Muscle layer of colon (tissue), 2 donors: ENCODE results near the gene TIMM8A.

Experiments
- H3K27ac ChIP-seq: one replicate; pipeline ENCODE4 v1.7.0; 2013; ENCODE audit warnings: low read depth, mild to moderate bottlenecking, low read length, moderate library complexity
- H3K27me3 ChIP-seq, 2 donors: one replicate each; pipeline ENCODE4 v1.7.0; 2013; ENCODE audit warnings: low read length in 2 of 2, mild to moderate bottlenecking in 2 of 2; ENCODE audit not compliant: insufficient read depth in 2 of 2, control insufficient read depth in 1 of 2
- H3K36me3 ChIP-seq: one replicate; pipeline ENCODE4 v1.7.0; 2013; ENCODE audit warnings: mild to moderate bottlenecking, low read length; ENCODE audit not compliant: insufficient read depth
- H3K4me1 ChIP-seq: one replicate; pipeline ENCODE4 v1.7.0; 2013; ENCODE audit warnings: mild to moderate bottlenecking, low read length; ENCODE audit not compliant: insufficient read depth
- H3K4me3 ChIP-seq, 2 donors: one replicate each; pipeline ENCODE4 v1.7.0; 2013; ENCODE audit warnings: low read length in 2 of 2, low read depth in 1 of 2, mild to moderate bottlenecking in 1 of 2, moderate library complexity in 1 of 2
- H3K9ac ChIP-seq: one replicate; pipeline ENCODE4 v1.7.0; 2013; ENCODE audit warnings: low read length
- H3K9me3 ChIP-seq: one replicate; pipeline ENCODE4 v1.7.0; 2013; ENCODE audit warnings: mild to moderate bottlenecking, low read length
- donor health status: abdominal sarcoma.
- donor health status: Adenocarcinoma of cecum.

TIMM8A gene

DNA sequence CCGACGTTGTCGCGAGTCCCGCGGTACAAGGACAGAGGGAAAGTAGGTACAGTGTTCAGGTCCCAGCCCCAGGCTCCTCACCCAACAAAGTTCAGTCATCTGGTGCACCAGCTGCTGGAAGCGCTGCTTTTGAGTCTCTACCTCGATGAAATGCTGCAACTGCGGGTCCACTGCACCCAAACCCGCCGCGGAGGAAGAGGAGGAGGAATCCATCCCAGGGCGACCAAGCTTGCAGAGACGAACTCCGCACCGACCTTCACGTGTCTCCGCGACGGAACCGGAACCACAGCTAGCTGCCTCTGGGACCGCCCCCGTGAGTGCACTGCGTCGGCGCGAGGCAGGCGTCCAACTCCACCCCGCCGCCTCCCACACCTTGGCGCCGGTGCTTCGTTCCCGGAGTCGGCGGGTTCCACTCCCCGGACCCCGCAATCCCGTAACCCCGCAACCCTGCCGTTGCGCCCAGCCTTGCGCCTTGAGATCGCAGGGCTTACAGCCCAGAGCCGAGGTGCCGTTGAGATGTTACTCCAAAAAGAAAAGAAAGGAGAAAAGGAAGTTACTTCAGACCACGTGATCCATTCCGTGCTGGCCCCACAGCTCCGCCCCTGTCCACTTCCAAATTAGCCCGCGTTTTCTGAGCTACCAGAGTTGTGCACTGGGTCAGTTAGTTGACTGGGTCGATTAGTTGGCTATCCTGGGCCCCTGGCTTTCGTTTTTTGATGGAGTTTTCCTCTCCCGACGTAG is at the start of gene TIMM8A:
TSS of gene TIMM8A (minus strand) at position 291 of the 741 bp plus-strand sequence. CDS start at position 213, 78 bp downstream.
- H3K4me1 ChIP-seq, result no peaks in the 10 kb centered on the region
- peak within 1 kb of the TSS; percentile 51 to 62 for H3K4me3 ChIP-seq
- peak within 1 kb of the TSS; percentile 19 for H3K9ac ChIP-seq
- H3K36me3 ChIP-seq, result no peaks in the 10 kb centered on the region
- no peaks in the 10 kb centered on the region for H3K9me3 ChIP-seq
- peaks cover 0 to 3% of the 10 kb centered on the region in 2 donors for H3K27me3 ChIP-seq
- H3K27ac ChIP-seq, result peak within 1 kb of the TSS; percentile 79

DNA sequence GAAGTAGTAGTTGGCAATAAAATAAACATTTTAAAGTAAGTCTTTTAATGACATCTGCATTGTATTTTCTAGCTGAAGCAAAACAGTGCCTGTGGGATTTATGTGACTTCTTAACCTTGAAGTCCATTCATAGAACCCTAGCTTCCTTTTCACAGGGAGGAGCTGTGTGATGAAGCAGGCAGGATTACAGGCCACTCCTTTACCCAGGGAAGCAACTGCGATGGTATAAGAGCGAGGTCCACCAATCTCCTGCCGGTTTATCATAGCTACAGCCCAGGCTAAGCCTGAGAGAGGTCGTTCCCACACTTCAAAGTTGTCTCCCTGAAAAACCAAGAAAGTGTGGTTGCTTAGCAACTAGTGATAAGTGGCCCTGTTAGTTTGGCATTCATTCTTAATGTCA is 49.2 kb upstream of the TIMM8A start:
- Histone ChIP-seq H3K27me3 (no peaks in the 10 kb centered on the region), H3K4me1 (no peaks in the 10 kb centered on the region), H3K9me3 (no peaks in the 10 kb centered on the region), H3K9ac (no peak overlapping the region), H3K27ac (no peak overlapping the region), H3K36me3 (no peaks in the 10 kb centered on the region), H3K4me3 (no peak overlapping the region)

GRCh38 chrX:101395789-101396188 is 47.2 kb upstream of the TIMM8A start:
- peaks cover 8% of the 10 kb centered on the region for H3K36me3 ChIP-seq
- H3K27ac ChIP-seq, result no peak overlapping the region
- H3K4me3 ChIP-seq, result no peak overlapping the region
- H3K9me3 ChIP-seq, result no peaks in the 10 kb centered on the region
- H3K4me1 ChIP-seq, result no peaks in the 10 kb centered on the region
- H3K27me3 ChIP-seq, result no peaks in the 10 kb centered on the region
- no peak overlapping the region for H3K9ac ChIP-seq

GRCh38 chrX:101394372-101394771 is 45.8 kb upstream of the TIMM8A start:
- H3K4me3 ChIP-seq, result no peak overlapping the region
- H3K9ac ChIP-seq, result no peak overlapping the region
- peaks cover 8% of the 10 kb centered on the region for H3K36me3 ChIP-seq
- H3K27me3 ChIP-seq, result no peaks in the 10 kb centered on the region
- H3K27ac ChIP-seq, result no peak overlapping the region
- no peaks in the 10 kb centered on the region for H3K9me3 ChIP-seq
- H3K4me1 ChIP-seq, result no peaks in the 10 kb centered on the region

GRCh38 chrX:101393530-101394305 is 45.2 kb upstream of the TIMM8A start:
- H3K27ac ChIP-seq, result no peak overlapping the region
- H3K36me3 ChIP-seq, result peaks cover 8% of the 10 kb centered on the region
- H3K27me3 ChIP-seq, result no peaks in the 10 kb centered on the region
- H3K9me3 ChIP-seq, result no peaks in the 10 kb centered on the region
- no peaks in the 10 kb centered on the region for H3K4me1 ChIP-seq
- H3K9ac ChIP-seq, result no peak overlapping the region
- no peak overlapping the region for H3K4me3 ChIP-seq

DNA sequence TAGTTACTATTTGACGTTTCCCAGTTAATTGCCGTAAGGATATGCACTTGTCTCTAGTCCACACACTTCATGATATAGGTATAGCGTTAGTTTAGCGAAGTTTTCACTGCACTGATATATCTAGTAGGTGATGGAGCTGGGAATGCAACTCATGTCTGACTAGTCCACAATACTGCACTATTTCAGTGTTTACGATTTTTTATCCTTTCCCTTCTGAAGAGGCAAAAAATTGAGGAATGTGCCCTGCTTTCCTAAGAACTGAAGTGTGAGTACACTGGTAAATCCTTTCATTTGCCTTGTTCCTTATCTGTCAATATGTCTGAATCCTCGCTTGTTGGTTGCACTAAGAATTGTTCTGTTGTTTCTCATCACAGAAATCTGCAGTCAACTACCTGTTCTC is 43.3 kb upstream of the TIMM8A start:
- Histone ChIP-seq H3K27ac (peak overlapping the region; percentile 52), H3K4me3 (no peak overlapping the region), H3K9me3 (no peaks in the 10 kb centered on the region), H3K36me3 (peaks cover 8% of the 10 kb centered on the region), H3K4me1 (no peaks in the 10 kb centered on the region), H3K9ac (no peak overlapping the region), H3K27me3 (no peaks in the 10 kb centered on the region)

- H3K9ac ChIP-seq, result peak within 1 kb of the TSS; percentile 14
- H3K9me3 ChIP-seq, result no peaks in the 10 kb centered on the region
- no peaks in the 10 kb centered on the region for H3K27me3 ChIP-seq
- H3K36me3 ChIP-seq, result peaks cover 8% of the 10 kb centered on the region
- H3K4me1 ChIP-seq, result no peaks in the 10 kb centered on the region
- peak within 1 kb of the TSS; percentile 55 to 60 for H3K4me3 ChIP-seq
- peak within 1 kb of the TSS; percentile 52 for H3K27ac ChIP-seq
Measured at GRCh38 chrX:101390664-101391525, 42.4 kb upstream of the TIMM8A start, which contains the start of gene RPL36A. Gene RPL36A, plus strand, starts transcription at chrX:101391011. Its CDS starts 33 bp downstream, at chrX:101391044.

DNA sequence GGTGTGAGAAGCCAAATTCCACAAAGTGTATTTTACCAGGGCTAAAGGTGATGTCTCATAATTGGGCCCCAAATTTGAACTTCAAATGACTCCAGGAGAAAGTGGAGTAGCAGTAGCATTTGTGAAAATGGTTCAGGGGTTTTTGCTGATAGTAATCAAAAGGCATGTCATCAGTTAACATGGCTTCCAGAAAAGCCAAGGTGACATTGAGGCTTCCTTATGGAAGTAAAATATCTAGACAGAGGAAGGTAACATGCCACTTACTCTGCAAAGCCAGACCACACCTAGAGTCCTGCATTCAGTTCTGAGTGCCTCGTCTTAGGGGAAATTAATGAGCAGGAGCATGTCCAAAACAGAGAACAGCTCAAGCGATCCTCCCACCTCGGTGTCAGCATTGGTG is 40.1 kb upstream of the TIMM8A start:
- H3K4me1 ChIP-seq, result no peaks in the 10 kb centered on the region
- no peak overlapping the region for H3K27ac ChIP-seq
- no peak overlapping the region for H3K4me3 ChIP-seq
- H3K9ac ChIP-seq, result no peak overlapping the region
- H3K9me3 ChIP-seq, result no peaks in the 10 kb centered on the region
- peaks cover 8% of the 10 kb centered on the region for H3K36me3 ChIP-seq
- no peaks in the 10 kb centered on the region for H3K27me3 ChIP-seq

DNA sequence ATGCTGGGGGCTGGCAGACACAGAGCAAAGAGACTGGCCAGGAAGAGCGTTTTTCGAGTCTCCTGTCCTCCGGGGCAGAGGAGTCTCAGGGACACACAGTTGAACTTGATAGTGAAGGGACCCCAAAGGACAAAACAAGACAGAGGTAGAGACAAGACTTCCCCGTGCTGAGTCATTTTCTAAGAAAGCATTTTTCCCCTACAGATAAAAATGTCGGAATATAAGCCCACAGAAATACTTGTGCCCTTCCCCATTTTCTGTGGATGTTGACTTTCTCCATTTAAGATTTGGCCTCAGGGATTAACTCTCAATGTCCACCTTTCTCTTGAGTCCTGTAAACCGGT is 38.0 kb upstream of the TIMM8A start:
- H3K9ac ChIP-seq, result no peak overlapping the region
- H3K4me1 ChIP-seq, result no peaks in the 10 kb centered on the region
- no peaks in the 10 kb centered on the region for H3K9me3 ChIP-seq
- H3K4me3 ChIP-seq, result no peak overlapping the region
- no peaks in the 10 kb centered on the region for H3K36me3 ChIP-seq
- H3K27ac ChIP-seq, result no peak overlapping the region
- no peaks in the 10 kb centered on the region for H3K27me3 ChIP-seq

GRCh38 chrX:101385795-101386541 is 37.4 kb upstream of the TIMM8A start, which contains the start of gene BTK:
Gene BTK, minus strand, starts transcription at chrX:101386191. Its CDS starts 10,907 bp downstream, at chrX:101375284.
- Histone ChIP-seq H3K9me3 (no peaks in the 10 kb centered on the region), H3K36me3 (no peaks in the 10 kb centered on the region), H3K4me1 (no peaks in the 10 kb centered on the region), H3K27me3 (no peaks in the 10 kb centered on the region), H3K9ac (no peak within 1 kb of the TSS), H3K27ac (no peak within 1 kb of the TSS), H3K4me3 (no peak within 1 kb of the TSS)
